Measurements from ENCODE around the gene KCTD10. TPM values are rescaled to one million over a fixed set of nuclear protein-coding genes. Genes with fewer than 3 reads are reported as not detected.

KCTD10 gene
- total RNA-seq, 1 experiment from 2014 or later: 54.5 TPM

DNA sequence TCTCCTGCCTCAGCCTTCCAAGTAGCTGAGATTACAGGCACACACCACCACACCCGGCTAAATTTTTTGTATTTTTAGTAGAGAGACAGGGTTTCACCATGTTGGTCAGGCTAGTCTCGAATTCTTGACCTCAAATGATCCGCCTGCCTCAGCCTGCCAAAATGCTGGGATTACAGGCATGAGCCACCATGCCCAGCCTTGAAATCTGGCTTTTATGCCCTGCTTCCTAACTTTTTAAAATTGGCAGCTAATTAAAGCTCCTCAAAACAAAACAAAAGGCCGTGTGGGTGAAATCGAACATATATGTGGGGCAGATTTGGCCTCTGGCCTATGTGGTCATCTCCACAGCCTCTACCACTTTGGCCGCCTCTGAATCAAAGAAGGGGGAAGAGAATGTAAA is 37.9 kb downstream of the KCTD10 start:
- H3K9me3 ChIP-seq (ENCODE audit: low read depth, low read length, poor library complexity, severe bottlenecking): no peaks in the 10 kb centered on the region
- DNase-seq (ENCODE audit: low spot score): no peak
- ChIA-PET CTCF (no interaction called here), POLR2A (ENCODE audit: low non-redundant PET) (interaction anchor here (0.6 kb wide), 1 partner anchor 24 kb away, joined by 3 read pairs; no protein-coding TSS in a partner anchor)
- no peak overlapping the region for H3K4me3 ChIP-seq (ENCODE audit: low read depth, low read length, poor library complexity, severe bottlenecking)
- no peaks in the 10 kb centered on the region for H3K36me3 ChIP-seq (ENCODE audit: insufficient read depth, low read length, poor library complexity, severe bottlenecking)
- no peak for TF ChIP-seq EZH2 (IDR thresholded peaks at IDR 0.05; ENCODE audit: borderline replicate concordance, low read depth, low read length, poor library complexity, severe bottlenecking)
- TF ChIP-seq, protein P1, sequence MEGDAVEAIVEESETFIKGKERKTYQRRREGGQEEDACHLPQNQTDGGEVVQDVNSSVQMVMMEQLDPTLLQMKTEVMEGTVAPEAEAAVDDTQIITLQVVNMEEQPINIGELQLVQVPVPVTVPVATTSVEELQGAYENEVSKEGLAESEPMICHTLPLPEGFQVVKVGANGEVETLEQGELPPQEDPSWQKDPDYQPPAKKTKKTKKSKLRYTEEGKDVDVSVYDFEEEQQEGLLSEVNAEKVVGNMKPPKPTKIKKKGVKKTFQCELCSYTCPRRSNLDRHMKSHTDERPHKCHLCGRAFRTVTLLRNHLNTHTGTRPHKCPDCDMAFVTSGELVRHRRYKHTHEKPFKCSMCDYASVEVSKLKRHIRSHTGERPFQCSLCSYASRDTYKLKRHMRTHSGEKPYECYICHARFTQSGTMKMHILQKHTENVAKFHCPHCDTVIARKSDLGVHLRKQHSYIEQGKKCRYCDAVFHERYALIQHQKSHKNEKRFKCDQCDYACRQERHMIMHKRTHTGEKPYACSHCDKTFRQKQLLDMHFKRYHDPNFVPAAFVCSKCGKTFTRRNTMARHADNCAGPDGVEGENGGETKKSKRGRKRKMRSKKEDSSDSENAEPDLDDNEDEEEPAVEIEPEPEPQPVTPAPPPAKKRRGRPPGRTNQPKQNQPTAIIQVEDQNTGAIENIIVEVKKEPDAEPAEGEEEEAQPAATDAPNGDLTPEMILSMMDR (conservative IDR thresholded peaks at IDR 0.05; ENCODE audit: low read depth, low read length): no peak
- no TSS peak for BruUV-seq (replicated peaks)
- no peaks in the 10 kb centered on the region for H3K27me3 ChIP-seq (replicated peaks; ENCODE audit: insufficient read depth, low read depth, low read length, poor library complexity)
- H3K4me1 ChIP-seq (ENCODE audit: insufficient read depth, low read length, poor library complexity, severe bottlenecking): no peaks in the 10 kb centered on the region
- intact Hi-C loops (cut with micrococcal nuclease; ENCODE audit: unreplicated experiment): no loop called here
- H3K27ac ChIP-seq (ENCODE audit: low read depth, low read length, poor library complexity, severe bottlenecking): no peak overlapping the region

DNA sequence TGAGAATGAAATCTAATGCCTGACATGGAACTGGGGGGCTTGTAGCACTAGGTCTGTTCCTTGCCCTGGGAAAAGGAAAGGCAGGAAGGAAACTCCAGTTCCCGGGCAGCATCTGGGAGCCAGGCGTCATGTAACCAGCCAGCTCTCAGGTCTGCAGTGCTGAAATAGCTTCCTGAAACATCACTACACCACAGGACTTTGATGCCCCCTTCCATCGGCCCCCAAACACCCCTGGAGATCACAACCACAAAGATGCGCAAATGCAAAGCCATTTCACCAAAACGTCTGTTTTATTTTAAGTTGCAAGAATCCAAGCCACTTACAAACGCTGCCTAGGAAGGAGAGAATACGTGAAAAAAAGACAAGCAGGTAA is 40.9 kb downstream of the KCTD10 start:
- no peaks in the 10 kb centered on the region for H3K27me3 ChIP-seq (replicated peaks; ENCODE audit: insufficient read depth, low read depth, low read length, poor library complexity)
- no peaks in the 10 kb centered on the region for H3K36me3 ChIP-seq (ENCODE audit: insufficient read depth, low read length, poor library complexity, severe bottlenecking)
- H3K4me3 ChIP-seq (ENCODE audit: low read depth, low read length, poor library complexity, severe bottlenecking): no peak overlapping the region
- no peak for DNase-seq (ENCODE audit: low spot score)
- TF ChIP-seq, protein P1 (conservative IDR thresholded peaks at IDR 0.05; ENCODE audit: low read depth, low read length): no peak
- TF ChIP-seq EZH2 (IDR thresholded peaks at IDR 0.05; ENCODE audit: borderline replicate concordance, low read depth, low read length, poor library complexity, severe bottlenecking): no peak
- no peaks in the 10 kb centered on the region for H3K9me3 ChIP-seq (ENCODE audit: low read depth, low read length, poor library complexity, severe bottlenecking)
- no TSS peak for BruUV-seq (replicated peaks)
- POLR2A ChIA-PET (ENCODE audit: low non-redundant PET): no interaction called here
- H3K27ac ChIP-seq (ENCODE audit: low read depth, low read length, poor library complexity, severe bottlenecking): no peak overlapping the region
- CTCF ChIA-PET: no interaction called here
- no peaks in the 10 kb centered on the region for H3K4me1 ChIP-seq (ENCODE audit: insufficient read depth, low read length, poor library complexity, severe bottlenecking)
- intact Hi-C loops (cut with micrococcal nuclease; ENCODE audit: unreplicated experiment): no loop called here

GRCh38 chr12:109435428-109436187 is 41.5 kb downstream of the KCTD10 start:
- H3K27me3 ChIP-seq (replicated peaks; ENCODE audit: insufficient read depth, low read depth, low read length, poor library complexity): no peaks in the 10 kb centered on the region
- H3K4me3 ChIP-seq (ENCODE audit: low read depth, low read length, poor library complexity, severe bottlenecking): no peak overlapping the region
- intact Hi-C loops (cut with micrococcal nuclease; ENCODE audit: unreplicated experiment): no loop called here
- no peak for DNase-seq (ENCODE audit: low spot score)
- no peaks in the 10 kb centered on the region for H3K36me3 ChIP-seq (ENCODE audit: insufficient read depth, low read length, poor library complexity, severe bottlenecking)
- POLR2A ChIA-PET (ENCODE audit: low non-redundant PET): no interaction called here
- BruUV-seq (replicated peaks): no TSS peak
- H3K9me3 ChIP-seq (ENCODE audit: low read depth, low read length, poor library complexity, severe bottlenecking): no peaks in the 10 kb centered on the region
- no peaks in the 10 kb centered on the region for H3K4me1 ChIP-seq (ENCODE audit: insufficient read depth, low read length, poor library complexity, severe bottlenecking)
- no peak overlapping the region for H3K27ac ChIP-seq (ENCODE audit: low read depth, low read length, poor library complexity, severe bottlenecking)
- CTCF ChIA-PET: no interaction called here
- TF ChIP-seq EZH2 (IDR thresholded peaks at IDR 0.05; ENCODE audit: borderline replicate concordance, low read depth, low read length, poor library complexity, severe bottlenecking): no peak
- TF ChIP-seq, protein P1 (conservative IDR thresholded peaks at IDR 0.05; ENCODE audit: low read depth, low read length): no peak

Measured in A673 (cell line).